HEK293T (cell line): Measurements from ENCODE around the gene TPO.
"Not testable (repeated sequence)": the region's sequence is repeated elsewhere in the genome, so short reads cannot be mapped to it uniquely, and the experiment has no call there.

Experiments
- CTCF ChIA-PET: fragments of 350-600 bp; formaldehyde crosslinking; extraction: SDS; loops from one replicate; lab custom pipeline; 2021; ENCODE audit warnings: antibody characterized with exemption, inconsistent platforms; lab: Yijun Ruan, JAX
- POLR2A ChIA-PET: fragments of 350-600 bp; formaldehyde crosslinking; extraction: SDS; loops from one replicate; lab custom pipeline; 2020; ENCODE audit warnings: antibody characterized with exemption, inconsistent platforms; lab: Yijun Ruan, JAX
- DNase-seq: peaks from one replicate; pipeline ENCODE4 v3.0.0; 2012; ENCODE audit warnings: mixed read lengths; ENCODE audit errors: extremely low spot score
- ARNT ChIP-seq: fragments of 450-650 bp; IDR thresholded peaks from 2 replicates; pipeline ENCODE4 v1.6.1; 2017; ENCODE audit warnings: mild to moderate bottlenecking
- BHLHE40 ChIP-seq: fragments of 450-650 bp; IDR thresholded peaks from 2 replicates; pipeline ENCODE4 v1.6.1; 2016; ENCODE audit warnings: mild to moderate bottlenecking, moderate library complexity, borderline replicate concordance
- CTBP1 ChIP-seq: fragments of 450-650 bp; IDR thresholded peaks from 2 replicates; pipeline ENCODE4 v1.6.1; 2016; ENCODE audit warnings: borderline replicate concordance
- ELF4 ChIP-seq: fragments of 450-650 bp; IDR thresholded peaks from 2 replicates; pipeline ENCODE4 v1.6.1; 2017; ENCODE audit warnings: antibody characterized with exemption
- FOXA1 ChIP-seq: fragments of 450-650 bp; IDR thresholded peaks from 2 replicates; pipeline ENCODE4 v1.6.1; 2016; ENCODE audit warnings: mild to moderate bottlenecking
- FOXK2 ChIP-seq: fragments of 450-650 bp; IDR thresholded peaks from 2 replicates; pipeline ENCODE4 v1.6.1; 2016; ENCODE audit warnings: mild to moderate bottlenecking
- FOXM1 ChIP-seq: fragments of 450-650 bp; IDR thresholded peaks from 2 replicates; pipeline ENCODE4 v1.6.1; 2017; ENCODE audit warnings: mild to moderate bottlenecking, borderline replicate concordance
- HDGF ChIP-seq: fragments of 450-650 bp; IDR thresholded peaks from 2 replicates; pipeline ENCODE4 v1.6.1; 2017; ENCODE audit warnings: antibody characterized with exemption, borderline replicate concordance
- L3MBTL2 ChIP-seq: fragments of 450-650 bp; conservative IDR thresholded peaks from 2 replicates; pipeline ENCODE4 v1.6.1; 2016; ENCODE audit warnings: mild to moderate bottlenecking
- LEF1 ChIP-seq: fragments of 450-650 bp; IDR thresholded peaks from 2 replicates; pipeline ENCODE4 v1.6.1; 2017; ENCODE audit warnings: mild to moderate bottlenecking, borderline replicate concordance
- NFRKB ChIP-seq: fragments of 450-650 bp; IDR thresholded peaks from 2 replicates; pipeline ENCODE4 v1.6.1; 2016; ENCODE audit warnings: mild to moderate bottlenecking, moderate library complexity
- PKNOX1 ChIP-seq: fragments of 450-650 bp; IDR thresholded peaks from 2 replicates; pipeline ENCODE4 v1.6.1; 2016
- SP1 ChIP-seq: fragments of 450-650 bp; IDR thresholded peaks from 2 replicates; pipeline ENCODE4 v1.6.1; 2017
- SUZ12 ChIP-seq: fragments of 450-650 bp; IDR thresholded peaks from 2 replicates; pipeline ENCODE4 v1.6.1; 2016; ENCODE audit warnings: mild to moderate bottlenecking
- TARDBP ChIP-seq: fragments of 450-650 bp; IDR thresholded peaks from 2 replicates; pipeline ENCODE4 v1.6.1; 2016
- ZNF384 ChIP-seq: fragments of 450-650 bp; IDR thresholded peaks from 2 replicates; pipeline ENCODE4 v1.6.1; 2016

Gene TPO

GRCh38 chr2:1569879-1570450, 156.7 kb downstream of the TPO start:
- ChIA-PET POLR2A (no interaction called here), CTCF (no interaction called here)
- TF ChIP-seq LEF1 (no peak), L3MBTL2 (no peak), SP1 (no peak), PKNOX1 (no peak), BHLHE40 (no peak), HDGF (no peak), SUZ12 (no peak), ARNT (no peak), FOXK2 (no peak), ELF4 (no peak), FOXM1 (no peak), CTBP1 (no peak), FOXA1 (no peak), ZNF384 (no peak), TARDBP (no peak), NFRKB (no peak)
- DNase-seq, result no peak

GRCh38 chr2:1571477-1572417, 158.5 kb downstream of the TPO start:
- POLR2A ChIA-PET, result no interaction called here
- no peak for TF ChIP-seq PKNOX1
- TF ChIP-seq L3MBTL2, result no peak
- TF ChIP-seq SUZ12, result no peak
- no peak for TF ChIP-seq FOXK2
- TF ChIP-seq CTBP1, result no peak
- TF ChIP-seq ZNF384, result no peak
- no peak for TF ChIP-seq LEF1
- no peak for TF ChIP-seq FOXM1
- TF ChIP-seq HDGF, result no peak
- no peak for TF ChIP-seq FOXA1
- no peak for TF ChIP-seq TARDBP
- TF ChIP-seq ELF4, result no peak
- no peak for TF ChIP-seq BHLHE40
- TF ChIP-seq SP1, result no peak
- no peak for TF ChIP-seq NFRKB
- no peak for TF ChIP-seq ARNT
- CTCF ChIA-PET, result interaction anchor here (0.9 kb wide), 1 partner anchor 198 kb away, joined by 3 read pairs; no protein-coding TSS in a partner anchor
- DNase-seq, result no peak

GRCh38 chr2:1572638-1573037, 159.4 kb downstream of the TPO start:
- ChIA-PET POLR2A (no interaction called here), CTCF (interaction anchor here (0.9 kb wide), 1 partner anchor 197 kb away, joined by 3 read pairs; no protein-coding TSS in a partner anchor)
- DNase-seq, result no peak
- no peak for TF ChIP-seq L3MBTL2
- no peak for TF ChIP-seq SP1
- no peak for TF ChIP-seq HDGF
- TF ChIP-seq LEF1, result no peak
- TF ChIP-seq NFRKB, result no peak
- no peak for TF ChIP-seq FOXA1
- TF ChIP-seq TARDBP, result no peak
- no peak for TF ChIP-seq PKNOX1
- TF ChIP-seq SUZ12, result no peak
- no peak for TF ChIP-seq FOXM1

- no peak for DNase-seq
- POLR2A ChIA-PET, result no interaction called here
- TF ChIP-seq SP1 (no peak), BHLHE40 (no peak), CTBP1 (no peak), FOXA1 (no peak), NFRKB (no peak)
- CTCF ChIA-PET, result no interaction called here
Measured at GRCh38 chr2:1577846-1578245, 164.6 kb downstream of the TPO start.

- POLR2A ChIA-PET, CTCF ChIA-PET, DNase-seq: not testable (repeated sequence)
Measured at GRCh38 chr2:1581257-1581964, 168.1 kb downstream of the TPO start.
